Vagina (tissue), 2 donors: ENCODE data around the gene TBX18. TPM values are rescaled to one million over a fixed set of nuclear protein-coding genes. Genes with fewer than 3 reads are reported as not detected.

ENCODE experiments used
- DNase-seq, 2 donors: peaks; one replicate each; pipeline ENCODE4 v3.0.0-alpha.2; 2017; ENCODE audit errors: extremely low spot score in 2 of 2
- H3K27ac ChIP-seq: fragments of 200-600 bp; sonication (generic); one replicate; pipeline ENCODE4 v1.5.1; 2019
- H3K27me3 ChIP-seq: fragments of 200-600 bp; sonication (generic); one replicate; pipeline ENCODE4 v1.5.1; 2019
- H3K36me3 ChIP-seq, 2 donors: fragments of 200-600 bp; sonication (generic); one replicate each; pipeline ENCODE4 v1.5.1; 2017 to 2019
- H3K4me1 ChIP-seq: fragments of 200-600 bp; sonication (generic); one replicate; pipeline ENCODE4 v1.5.1; 2019
- H3K4me3 ChIP-seq, 2 donors: fragments of 200-600 bp; sonication (generic); 1 replicate in 1 of 2; 2 replicates in 1 of 2; pipeline ENCODE4 v1.5.1; 2016 to 2019
- H3K9me3 ChIP-seq: fragments of 200-600 bp; sonication (generic); one replicate; pipeline ENCODE4 v1.5.1; 2019
- POLR2A ChIP-seq, 2 donors: fragments of 450-650 bp; IDR thresholded peaks; one replicate each; pipeline ENCODE4 v1.6.1; 2017; ENCODE audit warnings: antibody characterized with exemption in 2 of 2, mild to moderate bottlenecking in 2 of 2, moderate library complexity in 2 of 2
- POLR2AphosphoS5 ChIP-seq, 2 donors: sonication (generic); formaldehyde crosslinking; IDR thresholded peaks; one replicate each; pipeline ENCODE4 v1.9.0; 2017; ENCODE audit warnings: antibody characterized with exemption in 2 of 2, mild to moderate bottlenecking in 2 of 2, low read depth in 1 of 2; ENCODE audit not compliant: insufficient read depth in 1 of 2
- intact Hi-C: fragments of 100-400 bp; cut with DNase I; formaldehyde crosslinking; loops from one replicate; pipeline ENCODE4 v1.15.1; 2023
- total RNA-seq: library from RNA; depleted of rRNA; stranded (reverse); fragments of >200 nt; gene quantifications from one replicate; pipeline ENCODE4 v1.2.3, GENCODE V29; 2016
- TF ChIP-seq, protein P1 (sequence below), 3 experiments: fragments of 450-650 bp in 2 of 3; fragments of 200-600 bp in 1 of 3; sonication (generic) in 1 of 3; IDR thresholded peaks; one replicate each; pipeline ENCODE4 v1.5.1; 2017 to 2019; ENCODE audit warnings: antibody characterized with exemption in 3 of 3, mild to moderate bottlenecking in 2 of 3, moderate library complexity in 2 of 3

TBX18 gene
- total RNA-seq, 1 donor from 2014 or later = 9.8 TPM

DNA sequence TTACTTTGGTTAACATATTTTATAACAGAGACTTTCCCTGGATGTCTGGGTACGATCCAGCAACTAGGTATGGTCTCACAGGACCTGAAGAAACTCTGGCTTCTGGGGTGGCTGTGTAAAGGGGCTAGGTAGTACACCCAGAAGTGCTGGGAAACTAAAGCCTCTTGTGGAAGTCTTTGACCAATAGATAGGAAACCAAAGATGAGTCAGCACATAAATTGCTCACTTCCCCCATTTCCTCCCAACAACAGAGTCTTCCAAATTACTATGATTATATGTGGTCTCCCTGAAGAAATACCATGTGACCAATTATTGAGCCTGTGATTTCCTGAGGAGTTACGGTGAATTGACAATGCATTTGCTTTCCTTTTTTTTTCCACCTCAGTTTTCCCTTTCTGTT, 26.8 kb upstream of the TBX18 start:
- Histone ChIP-seq H3K9me3 (no peaks in the 10 kb centered on the region), H3K36me3 (no peaks in the 10 kb centered on the region), H3K27me3 (no peaks in the 10 kb centered on the region), H3K27ac (no peak overlapping the region), H3K4me1 (no peaks in the 10 kb centered on the region), H3K4me3 (no peak overlapping the region)
- TF ChIP-seq POLR2A (IDR thresholded peaks at IDR 0.05) (no peak), POLR2AphosphoS5 (IDR thresholded peaks at IDR 0.05; ENCODE audit: insufficient read depth in 1 of 2, low read depth in 1 of 2) (no peak)
- TF ChIP-seq, protein P1, sequence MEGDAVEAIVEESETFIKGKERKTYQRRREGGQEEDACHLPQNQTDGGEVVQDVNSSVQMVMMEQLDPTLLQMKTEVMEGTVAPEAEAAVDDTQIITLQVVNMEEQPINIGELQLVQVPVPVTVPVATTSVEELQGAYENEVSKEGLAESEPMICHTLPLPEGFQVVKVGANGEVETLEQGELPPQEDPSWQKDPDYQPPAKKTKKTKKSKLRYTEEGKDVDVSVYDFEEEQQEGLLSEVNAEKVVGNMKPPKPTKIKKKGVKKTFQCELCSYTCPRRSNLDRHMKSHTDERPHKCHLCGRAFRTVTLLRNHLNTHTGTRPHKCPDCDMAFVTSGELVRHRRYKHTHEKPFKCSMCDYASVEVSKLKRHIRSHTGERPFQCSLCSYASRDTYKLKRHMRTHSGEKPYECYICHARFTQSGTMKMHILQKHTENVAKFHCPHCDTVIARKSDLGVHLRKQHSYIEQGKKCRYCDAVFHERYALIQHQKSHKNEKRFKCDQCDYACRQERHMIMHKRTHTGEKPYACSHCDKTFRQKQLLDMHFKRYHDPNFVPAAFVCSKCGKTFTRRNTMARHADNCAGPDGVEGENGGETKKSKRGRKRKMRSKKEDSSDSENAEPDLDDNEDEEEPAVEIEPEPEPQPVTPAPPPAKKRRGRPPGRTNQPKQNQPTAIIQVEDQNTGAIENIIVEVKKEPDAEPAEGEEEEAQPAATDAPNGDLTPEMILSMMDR (IDR thresholded peaks at IDR 0.05) = no peak
- intact Hi-C loops = no loop called here
- no peak for DNase-seq

DNA sequence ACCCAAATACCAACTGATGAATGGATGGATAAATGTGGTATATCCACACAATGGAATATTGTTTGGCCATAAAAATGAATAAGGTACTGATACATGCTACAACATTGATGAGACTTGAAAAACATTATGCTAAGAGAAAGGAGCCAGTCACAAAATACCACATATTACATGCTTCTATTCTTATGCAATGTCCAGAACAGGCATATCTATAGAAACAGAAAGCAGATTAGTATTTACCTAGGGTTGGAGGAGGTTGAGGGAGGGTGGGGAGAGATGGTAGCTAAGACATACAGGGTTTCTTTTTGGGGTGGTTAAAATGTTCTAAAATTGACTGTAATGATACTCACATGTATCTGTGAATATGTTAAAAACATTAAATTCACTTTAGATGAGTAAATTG, 24.8 kb upstream of the TBX18 start:
- Histone ChIP-seq H3K9me3 (no peaks in the 10 kb centered on the region), H3K4me3 (no peak overlapping the region), H3K27me3 (no peaks in the 10 kb centered on the region), H3K4me1 (no peaks in the 10 kb centered on the region), H3K36me3 (no peaks in the 10 kb centered on the region), H3K27ac (no peak overlapping the region)
- TF ChIP-seq POLR2AphosphoS5 (IDR thresholded peaks at IDR 0.05; ENCODE audit: insufficient read depth in 1 of 2, low read depth in 1 of 2) (no peak), POLR2A (IDR thresholded peaks at IDR 0.05) (no peak)
- TF ChIP-seq, protein P1 (IDR thresholded peaks at IDR 0.05) = no peak
- intact Hi-C loops = no loop called here
- no peak for DNase-seq

DNA sequence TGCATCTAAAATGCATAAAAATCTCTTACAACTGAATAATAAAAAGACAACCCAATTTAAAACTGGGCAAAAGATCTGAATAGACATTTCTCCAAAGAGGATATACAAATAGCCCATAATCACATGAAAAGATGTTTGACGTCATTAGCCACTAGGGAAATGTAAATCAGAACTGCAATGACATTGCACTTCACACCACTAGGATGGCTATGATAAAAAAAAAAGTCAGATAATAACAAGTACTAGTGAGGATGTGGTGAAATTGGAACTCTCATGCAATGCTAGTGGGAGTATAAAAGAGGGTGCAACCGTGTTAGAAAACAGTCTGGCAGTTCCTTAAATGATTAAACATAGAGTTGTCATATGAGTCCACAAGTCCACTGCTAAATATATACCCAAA, 24.3 kb upstream of the TBX18 start:
- no peak for DNase-seq

DNA sequence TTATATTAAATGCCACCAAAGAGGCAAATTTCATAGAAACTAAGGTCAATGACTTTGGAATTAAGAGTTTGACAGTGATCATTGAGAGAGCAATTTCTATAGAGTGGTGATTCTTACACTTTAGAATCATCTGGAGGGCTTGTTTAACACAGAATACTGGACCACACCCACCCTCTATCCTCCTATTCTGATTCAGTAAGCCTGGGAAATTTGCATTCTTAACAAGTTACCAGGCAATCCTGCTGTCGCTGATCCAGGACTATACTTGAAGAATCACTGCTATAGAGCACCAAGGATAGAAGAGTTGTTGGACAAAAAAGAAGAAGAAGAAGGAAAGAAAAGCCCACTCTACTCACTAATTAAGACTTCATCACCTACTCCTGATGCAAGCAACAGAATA, 21.3 kb upstream of the TBX18 start:
- Histone ChIP-seq H3K4me1 (no peaks in the 10 kb centered on the region), H3K36me3 (no peaks in the 10 kb centered on the region), H3K9me3 (no peaks in the 10 kb centered on the region), H3K27ac (no peak overlapping the region), H3K27me3 (no peaks in the 10 kb centered on the region), H3K4me3 (no peak overlapping the region)
- no peak for DNase-seq
- TF ChIP-seq, protein P1 (IDR thresholded peaks at IDR 0.05) = no peak
- TF ChIP-seq POLR2AphosphoS5 (IDR thresholded peaks at IDR 0.05; ENCODE audit: insufficient read depth in 1 of 2, low read depth in 1 of 2) (no peak), POLR2A (IDR thresholded peaks at IDR 0.05) (no peak)
- intact Hi-C loops = no loop called here

More for the DNA sequence above, 24.3 kb upstream of the TBX18 start:
- intact Hi-C loops = no loop called here
- no peak for TF ChIP-seq POLR2A (IDR thresholded peaks at IDR 0.05)
- no peak for TF ChIP-seq POLR2AphosphoS5 (IDR thresholded peaks at IDR 0.05; ENCODE audit: insufficient read depth in 1 of 2, low read depth in 1 of 2)
- TF ChIP-seq, protein P1 (IDR thresholded peaks at IDR 0.05) = no peak
- no peaks in the 10 kb centered on the region for H3K9me3 ChIP-seq
- H3K4me1 ChIP-seq = no peaks in the 10 kb centered on the region
- no peak overlapping the region for H3K27ac ChIP-seq
- no peak overlapping the region for H3K4me3 ChIP-seq
- H3K36me3 ChIP-seq = no peaks in the 10 kb centered on the region
- H3K27me3 ChIP-seq = no peaks in the 10 kb centered on the region

DNA sequence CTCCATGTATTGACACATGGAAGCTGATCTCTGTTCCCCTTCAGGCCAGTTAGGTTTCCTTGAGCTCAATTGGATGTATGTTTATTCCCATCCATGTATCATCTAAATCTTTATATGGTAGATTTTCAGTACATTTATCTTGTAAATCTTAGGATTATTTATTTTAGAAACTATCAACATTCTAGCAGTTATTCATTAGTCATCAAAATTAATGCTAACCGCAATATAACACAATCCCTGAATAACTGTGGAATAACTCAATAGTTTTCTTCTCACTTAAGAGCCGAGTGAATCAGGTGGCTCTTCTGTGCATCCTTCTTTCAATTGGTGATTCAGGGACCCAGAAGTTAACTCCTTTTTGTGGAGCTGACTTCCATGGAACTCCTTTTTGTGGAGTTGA, 15.5 kb upstream of the TBX18 start:
- no peak overlapping the region for H3K27ac ChIP-seq
- no peak for DNase-seq
- intact Hi-C loops = no loop called here
- no peak overlapping the region for H3K4me3 ChIP-seq
- H3K36me3 ChIP-seq = no peaks in the 10 kb centered on the region
- H3K9me3 ChIP-seq = no peaks in the 10 kb centered on the region
- TF ChIP-seq, protein P1 (IDR thresholded peaks at IDR 0.05) = no peak
- TF ChIP-seq POLR2A (IDR thresholded peaks at IDR 0.05) (no peak), POLR2AphosphoS5 (IDR thresholded peaks at IDR 0.05; ENCODE audit: insufficient read depth in 1 of 2, low read depth in 1 of 2) (no peak)
- peaks cover 2% of the 10 kb centered on the region for H3K4me1 ChIP-seq
- H3K27me3 ChIP-seq = peaks cover under 1% of the 10 kb centered on the region
